SJSA1 (cell line): ENCODE results near the gene PELI1. TPM values are rescaled to one million over a fixed set of nuclear protein-coding genes. Genes with fewer than 3 reads are reported as not detected.

Source experiments
- DNase-seq, 2 experiments: peaks; one replicate each; pipeline ENCODE4 v3.0.0-alpha.2; 2015 to 2020; ENCODE audit warnings: low spot score in 2 of 2, low read depth in 1 of 2
- H3K27ac ChIP-seq: fragments of 250-450 bp; sonication (Bioruptor Pico); 2 replicates; pipeline ENCODE4 v1.5.1; 2020; ENCODE audit warnings: mild to moderate bottlenecking, moderate library complexity
- H3K27me3 ChIP-seq: fragments of 250-450 bp; sonication (Bioruptor Pico); replicated peaks from 2 replicates; pipeline ENCODE4 v1.5.1; 2020; ENCODE audit warnings: mild to moderate bottlenecking, moderate library complexity
- H3K36me3 ChIP-seq: fragments of 250-450 bp; sonication (Bioruptor Pico); 2 replicates; pipeline ENCODE4 v1.5.1; 2020; ENCODE audit warnings: mild to moderate bottlenecking
- H3K4me1 ChIP-seq: fragments of 250-450 bp; sonication (Bioruptor Pico); replicated peaks from 2 replicates; pipeline ENCODE4 v1.6.1; 2021; ENCODE audit warnings: mild to moderate bottlenecking
- H3K4me3 ChIP-seq: fragments of 250-450 bp; sonication (Bioruptor Pico); 2 replicates; pipeline ENCODE4 v1.5.1; 2020; ENCODE audit warnings: mild to moderate bottlenecking
- H3K9me3 ChIP-seq: fragments of 250-450 bp; sonication (Bioruptor Pico); replicated peaks from 2 replicates; pipeline ENCODE4 v1.5.1; 2020; ENCODE audit warnings: mild to moderate bottlenecking
- total RNA-seq: library from RNA; depleted of rRNA; stranded (reverse); fragments of >200 nt; shearing (Covaris generic); gene quantifications from 2 replicates; pipeline ENCODE4 v1.2.3, GENCODE V29; 2014

Gene PELI1
- total RNA-seq, 1 experiment from 2014 or later = 10.4 TPM

DNA sequence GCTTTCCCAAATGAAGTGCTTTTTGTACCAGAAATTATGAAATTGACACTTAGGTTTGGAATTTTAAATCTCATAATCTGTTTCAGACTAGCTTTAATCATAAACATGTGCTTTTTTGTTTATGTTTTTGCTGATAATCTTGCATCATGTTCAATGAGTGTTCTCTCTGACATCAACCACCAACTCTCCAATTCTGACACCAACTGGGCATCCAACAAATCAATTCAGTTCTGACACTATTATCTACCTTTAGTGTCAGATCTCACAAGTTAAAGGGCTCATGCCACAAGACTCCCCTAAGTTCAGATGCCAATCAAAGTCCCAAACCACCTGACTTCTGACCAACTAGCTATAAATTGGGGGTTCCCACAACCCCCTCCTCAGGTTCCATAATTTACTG is 19.6 kb downstream of the PELI1 start:
- Histone ChIP-seq H3K9me3 (no peaks in the 10 kb centered on the region), H3K27ac (no peak overlapping the region)

DNA sequence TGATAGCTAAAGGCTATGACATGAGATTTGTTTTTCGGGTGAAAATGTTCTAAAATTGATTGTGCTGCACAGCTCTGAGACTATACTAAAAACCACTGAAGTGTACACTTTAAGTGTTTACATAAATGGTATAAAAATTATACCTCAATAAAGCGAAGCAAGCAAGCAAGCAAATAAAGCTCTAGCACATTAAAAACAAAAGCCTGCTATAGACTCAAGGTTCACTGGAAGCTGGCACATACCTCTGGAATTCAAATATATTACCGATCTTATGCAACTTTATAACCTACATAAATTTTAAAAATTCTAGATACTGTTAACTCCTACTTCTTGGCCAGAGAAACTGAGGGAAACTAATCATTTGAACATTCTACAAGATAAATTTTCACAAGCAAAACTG is 20.1 kb downstream of the PELI1 start:
- no peak overlapping the region for H3K4me3 ChIP-seq
- no peaks in the 10 kb centered on the region for H3K36me3 ChIP-seq
- H3K27me3 ChIP-seq = no peaks in the 10 kb centered on the region
- H3K27ac ChIP-seq = no peak overlapping the region
- no peak for DNase-seq
- H3K4me1 ChIP-seq = no peaks in the 10 kb centered on the region; the same call in 1 of the 2 replicates
- no peaks in the 10 kb centered on the region for H3K9me3 ChIP-seq

More for the DNA sequence above, 19.6 kb downstream of the PELI1 start:
- H3K4me1 ChIP-seq = no peaks in the 10 kb centered on the region; the same call in 1 of the 2 replicates
- H3K27me3 ChIP-seq = no peaks in the 10 kb centered on the region
- DNase-seq = no peak
- no peak overlapping the region for H3K4me3 ChIP-seq
- H3K36me3 ChIP-seq = no peaks in the 10 kb centered on the region

DNA sequence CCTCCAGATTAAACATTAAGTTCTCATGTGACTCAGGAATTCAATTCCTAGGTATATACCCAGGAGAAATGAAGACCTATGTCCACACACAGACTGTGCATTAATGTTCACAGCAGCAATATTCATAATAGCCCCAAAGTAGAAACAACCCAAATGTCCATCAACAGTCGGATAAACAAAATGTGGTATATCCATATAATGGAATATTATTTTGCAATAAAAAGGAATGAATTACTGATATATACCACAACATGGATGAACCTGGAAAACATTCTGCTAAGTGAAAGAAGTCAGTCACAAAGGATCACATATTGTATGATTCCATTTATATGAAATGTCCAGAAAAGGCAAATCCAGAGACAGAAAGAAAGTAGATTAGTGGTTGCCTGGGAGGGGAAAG is 20.5 kb downstream of the PELI1 start:
- Histone ChIP-seq H3K4me1 (no peaks in the 10 kb centered on the region; the same call in 1 of the 2 replicates), H3K27ac (no peak overlapping the region), H3K9me3 (no peaks in the 10 kb centered on the region), H3K4me3 (no peak overlapping the region), H3K27me3 (no peaks in the 10 kb centered on the region), H3K36me3 (no peaks in the 10 kb centered on the region)
- no peak for DNase-seq

DNA sequence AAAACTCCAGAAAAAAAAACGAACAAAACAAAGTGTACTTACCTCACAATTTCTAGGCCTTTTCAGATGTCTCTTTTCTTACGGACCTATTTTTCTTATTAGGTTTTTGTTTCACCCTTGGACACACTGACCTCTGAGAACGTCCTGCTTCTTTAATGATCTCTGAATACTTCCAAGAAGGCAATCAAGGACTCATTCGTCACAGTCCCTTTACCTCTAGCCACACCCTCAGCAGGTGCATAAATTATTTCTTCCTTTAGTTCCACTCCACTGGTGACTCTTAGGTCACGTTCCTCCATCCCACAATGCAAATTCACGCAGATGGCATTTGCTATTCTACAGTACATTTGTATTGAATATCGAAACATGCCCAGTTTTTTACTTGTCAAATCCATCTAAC is 21.9 kb downstream of the PELI1 start:
- Histone ChIP-seq H3K4me3 (no peak overlapping the region), H3K9me3 (no peaks in the 10 kb centered on the region), H3K4me1 (no peaks in the 10 kb centered on the region), H3K27ac (no peak overlapping the region), H3K36me3 (no peaks in the 10 kb centered on the region), H3K27me3 (no peaks in the 10 kb centered on the region)
- DNase-seq = no peak

DNA sequence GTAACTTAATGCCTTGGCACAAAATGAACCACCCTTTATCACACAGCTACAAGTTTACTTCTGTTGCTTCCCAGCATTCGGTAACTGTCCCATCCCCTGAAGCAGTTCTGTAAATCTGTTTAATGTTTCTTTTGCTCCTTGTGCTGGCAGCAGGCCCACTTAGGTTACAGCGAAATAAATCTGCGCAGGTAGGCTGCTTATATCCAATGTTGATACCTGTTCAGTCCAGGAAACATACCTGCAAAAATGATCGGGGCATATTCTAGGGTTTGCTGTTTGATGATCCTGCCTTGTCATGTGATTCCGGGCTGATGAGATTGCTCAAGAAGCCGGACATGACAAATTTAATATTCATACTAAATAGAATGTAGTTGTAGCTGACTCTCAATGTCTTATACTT is 23.3 kb downstream of the PELI1 start:
- Histone ChIP-seq H3K36me3 (no peaks in the 10 kb centered on the region), H3K9me3 (no peaks in the 10 kb centered on the region), H3K4me3 (no peak overlapping the region), H3K4me1 (peaks cover 3% of the 10 kb centered on the region; the same call in 1 of the 2 replicates), H3K27me3 (no peaks in the 10 kb centered on the region), H3K27ac (no peak overlapping the region)
- DNase-seq = no peak

DNA sequence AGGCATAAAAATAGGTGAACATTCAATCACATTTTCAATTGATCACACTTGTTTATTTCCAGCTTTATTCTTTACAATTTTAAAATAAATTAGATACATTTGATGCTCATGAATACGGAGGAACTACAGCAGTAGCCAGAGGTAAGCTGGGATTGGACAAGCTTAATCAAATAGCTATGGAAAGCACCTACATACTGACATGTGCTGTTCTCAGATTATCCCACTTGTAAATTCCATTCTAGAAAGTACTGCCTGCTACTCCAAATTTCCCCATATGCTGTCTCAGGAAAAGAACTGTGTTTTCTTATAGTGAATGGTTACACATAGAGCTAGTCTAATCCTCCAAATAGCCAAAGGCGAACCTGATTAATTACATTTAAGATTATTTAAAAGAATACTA is 24.2 kb downstream of the PELI1 start:
- Histone ChIP-seq H3K36me3 (no peaks in the 10 kb centered on the region), H3K9me3 (no peaks in the 10 kb centered on the region), H3K27ac (no peak overlapping the region), H3K27me3 (no peaks in the 10 kb centered on the region), H3K4me3 (no peak overlapping the region), H3K4me1 (peaks cover 8% of the 10 kb centered on the region)
- no peak for DNase-seq

DNA sequence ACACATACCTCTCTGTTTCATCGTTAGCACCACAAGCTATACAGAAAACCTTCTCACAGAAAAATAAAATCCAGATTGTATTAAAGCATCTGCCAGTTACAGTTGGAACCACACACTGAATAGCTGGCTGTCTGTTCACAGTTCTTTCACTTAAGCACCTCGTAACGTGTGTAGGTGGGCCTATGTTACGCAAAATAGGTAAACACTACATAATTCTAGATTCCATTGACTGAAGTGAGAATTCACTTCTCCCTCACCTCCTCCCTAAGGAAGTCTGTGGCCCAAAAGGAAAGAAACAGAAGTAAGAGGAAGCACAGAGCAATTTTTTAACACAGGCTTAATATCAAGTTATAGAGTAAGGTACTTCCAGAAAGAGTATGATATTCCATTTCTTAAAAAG is 24.9 kb downstream of the PELI1 start:
- no peaks in the 10 kb centered on the region for H3K9me3 ChIP-seq
- DNase-seq = no peak
- H3K27me3 ChIP-seq = no peaks in the 10 kb centered on the region

DNA sequence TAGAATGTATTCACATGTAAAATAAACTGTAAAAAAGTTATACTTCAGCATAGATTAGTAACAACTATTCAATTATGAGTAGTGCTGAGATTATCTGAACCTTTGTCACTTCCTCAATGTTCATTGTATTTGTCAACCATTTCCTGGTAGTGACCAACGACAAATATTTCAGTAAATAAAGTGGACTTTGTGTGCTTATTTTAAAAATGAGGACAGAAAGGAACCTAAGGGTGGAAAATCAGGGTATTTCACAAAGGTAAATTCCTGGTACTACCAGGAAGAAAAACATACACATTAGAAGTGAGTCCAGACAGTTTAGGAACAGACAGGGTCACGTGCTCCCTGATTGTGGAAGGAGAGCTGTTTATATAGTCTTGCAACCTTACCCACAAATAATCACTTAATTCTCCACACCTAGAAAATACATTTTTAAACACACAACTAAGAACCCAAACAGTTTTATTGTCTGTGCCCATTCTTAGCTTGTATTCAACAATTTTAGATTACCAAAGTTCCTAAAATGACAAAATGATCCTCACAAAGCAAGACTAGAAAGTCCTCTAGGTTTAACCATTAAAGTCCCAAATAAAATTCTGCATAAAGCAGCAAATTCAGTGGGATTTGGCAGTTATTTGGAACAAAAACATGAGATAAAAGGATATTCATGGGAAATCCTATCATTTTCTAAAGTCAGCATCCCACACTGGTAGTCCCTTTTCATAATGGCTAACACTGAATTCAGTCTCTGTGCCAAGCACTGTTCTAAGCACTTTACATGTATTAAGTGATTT is 28.2 kb downstream of the PELI1 start:
- no peak overlapping the region for H3K4me3 ChIP-seq
- no peaks in the 10 kb centered on the region for H3K9me3 ChIP-seq
- DNase-seq = no peak
- peaks cover 22% of the 10 kb centered on the region for H3K4me1 ChIP-seq
- H3K36me3 ChIP-seq = no peaks in the 10 kb centered on the region
- no peaks in the 10 kb centered on the region for H3K27me3 ChIP-seq
- no peak overlapping the region for H3K27ac ChIP-seq

More for the DNA sequence above, 24.9 kb downstream of the PELI1 start:
- no peak overlapping the region for H3K4me3 ChIP-seq
- H3K36me3 ChIP-seq = no peaks in the 10 kb centered on the region
- peaks cover 13% of the 10 kb centered on the region for H3K4me1 ChIP-seq
- no peak overlapping the region for H3K27ac ChIP-seq

DNA sequence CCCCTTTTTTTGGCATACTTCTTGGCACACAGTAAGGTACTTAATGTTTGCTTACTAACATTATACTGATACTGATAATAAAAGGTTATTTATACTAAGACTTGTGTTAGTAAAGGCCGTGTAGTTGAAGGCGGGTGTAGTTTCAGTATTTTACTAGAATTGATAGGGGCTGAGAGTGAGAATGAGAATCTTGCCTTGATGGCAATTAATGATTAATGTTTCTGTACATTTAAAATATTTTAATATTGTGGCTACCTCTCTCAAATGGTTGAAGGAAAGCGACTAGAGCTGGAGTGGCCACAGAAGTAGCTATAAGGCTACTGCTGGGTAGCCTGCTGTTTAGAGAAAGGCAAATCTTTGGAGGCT is 29.3 kb downstream of the PELI1 start:
- Histone ChIP-seq H3K27me3 (no peaks in the 10 kb centered on the region), H3K9me3 (no peaks in the 10 kb centered on the region), H3K4me3 (no peak overlapping the region), H3K4me1 (peaks cover 22% of the 10 kb centered on the region), H3K36me3 (no peaks in the 10 kb centered on the region), H3K27ac (no peak overlapping the region)
- DNase-seq = no peak

DNA sequence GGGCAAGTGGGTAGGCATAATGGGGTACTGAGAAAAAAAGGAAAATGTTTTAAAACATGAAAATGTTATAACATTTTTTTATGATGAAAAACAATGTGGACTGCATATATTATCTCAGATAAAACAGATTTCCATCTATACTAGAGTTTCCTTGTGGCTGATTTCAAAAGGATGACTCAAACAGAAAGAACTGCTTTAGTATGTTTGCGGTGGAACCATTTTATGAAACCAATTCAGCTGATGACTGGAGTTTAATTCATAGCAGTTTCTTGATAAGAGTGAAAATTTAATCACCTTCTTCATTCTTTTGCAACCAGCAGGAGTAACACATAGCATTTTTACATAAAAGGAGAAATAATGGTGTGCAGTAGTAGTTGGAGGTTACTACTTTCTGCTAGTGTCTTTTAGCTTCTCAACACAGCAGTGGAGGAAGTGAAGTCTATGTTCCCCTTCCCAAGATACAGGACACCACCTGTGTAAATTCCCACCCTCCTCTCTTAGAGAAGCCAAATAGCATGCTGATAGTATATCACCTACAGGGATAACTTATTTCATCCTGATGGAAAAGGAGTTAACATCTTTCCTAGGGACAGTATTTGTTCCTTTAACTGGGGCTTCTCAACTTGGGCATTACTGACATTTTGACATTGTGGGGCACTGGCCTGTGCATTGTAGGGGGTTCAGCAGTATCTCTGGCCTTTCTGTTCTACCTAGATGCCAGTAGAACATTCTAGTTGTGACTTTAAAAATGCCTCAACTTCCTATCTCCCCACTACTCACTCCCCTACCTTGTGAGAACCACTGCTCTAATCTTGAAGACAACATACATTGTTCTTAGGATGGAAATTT is 29.9 kb downstream of the PELI1 start:
- H3K36me3 ChIP-seq = no peaks in the 10 kb centered on the region
- DNase-seq = peak in 1 of 2 experiments; percentile 59
- H3K4me3 ChIP-seq = no peak overlapping the region
- H3K9me3 ChIP-seq = no peaks in the 10 kb centered on the region
- H3K27ac ChIP-seq = peak overlapping the region; percentile 25
- no peaks in the 10 kb centered on the region for H3K27me3 ChIP-seq
- peaks cover 22% of the 10 kb centered on the region for H3K4me1 ChIP-seq

DNA sequence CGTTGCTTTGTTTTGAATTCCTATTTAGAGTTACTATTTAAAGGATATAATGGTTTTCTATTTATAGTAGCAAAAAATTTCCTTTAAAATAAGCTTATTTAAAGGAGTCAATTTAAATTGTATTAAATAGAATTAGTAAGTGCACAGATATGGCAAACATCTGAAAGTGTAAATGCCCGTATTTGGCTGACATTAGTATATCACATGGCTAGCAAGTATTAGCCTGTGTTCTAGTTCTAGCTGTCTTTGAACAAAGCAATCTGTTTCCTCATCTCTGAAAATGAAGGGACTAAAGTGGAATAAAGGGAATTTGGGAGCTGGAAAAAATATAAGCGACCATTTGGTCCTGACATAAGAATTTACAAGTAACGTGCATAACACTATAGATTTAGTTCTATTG is 32.2 kb downstream of the PELI1 start:
- peaks cover 22% of the 10 kb centered on the region for H3K4me1 ChIP-seq
- H3K4me3 ChIP-seq = no peak overlapping the region
- no peak overlapping the region for H3K27ac ChIP-seq
- no peaks in the 10 kb centered on the region for H3K36me3 ChIP-seq
- DNase-seq = no peak
- no peaks in the 10 kb centered on the region for H3K27me3 ChIP-seq
- H3K9me3 ChIP-seq = no peaks in the 10 kb centered on the region

DNA sequence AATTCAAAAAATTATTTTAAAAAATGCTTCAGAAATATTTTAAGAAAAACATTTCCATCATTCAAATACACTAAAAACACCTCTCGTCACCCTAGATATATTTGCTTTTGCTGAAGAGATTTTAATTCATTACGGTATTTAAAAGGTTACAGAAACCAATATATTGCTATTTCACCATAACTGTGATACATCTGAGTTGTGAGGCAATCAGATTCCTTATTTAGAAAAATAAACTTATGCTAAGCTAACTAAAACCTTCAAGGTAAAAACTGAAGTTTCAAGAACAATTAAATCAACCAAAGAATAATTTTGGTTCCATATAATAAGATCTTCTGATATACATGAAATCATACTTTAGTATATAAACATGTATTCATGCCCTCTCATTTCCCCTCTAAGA is 32.8 kb downstream of the PELI1 start:
- Histone ChIP-seq H3K36me3 (no peaks in the 10 kb centered on the region), H3K4me3 (no peak overlapping the region), H3K27me3 (no peaks in the 10 kb centered on the region), H3K9me3 (no peaks in the 10 kb centered on the region), H3K27ac (no peak overlapping the region), H3K4me1 (peaks cover 22% of the 10 kb centered on the region)
- no peak for DNase-seq

DNA sequence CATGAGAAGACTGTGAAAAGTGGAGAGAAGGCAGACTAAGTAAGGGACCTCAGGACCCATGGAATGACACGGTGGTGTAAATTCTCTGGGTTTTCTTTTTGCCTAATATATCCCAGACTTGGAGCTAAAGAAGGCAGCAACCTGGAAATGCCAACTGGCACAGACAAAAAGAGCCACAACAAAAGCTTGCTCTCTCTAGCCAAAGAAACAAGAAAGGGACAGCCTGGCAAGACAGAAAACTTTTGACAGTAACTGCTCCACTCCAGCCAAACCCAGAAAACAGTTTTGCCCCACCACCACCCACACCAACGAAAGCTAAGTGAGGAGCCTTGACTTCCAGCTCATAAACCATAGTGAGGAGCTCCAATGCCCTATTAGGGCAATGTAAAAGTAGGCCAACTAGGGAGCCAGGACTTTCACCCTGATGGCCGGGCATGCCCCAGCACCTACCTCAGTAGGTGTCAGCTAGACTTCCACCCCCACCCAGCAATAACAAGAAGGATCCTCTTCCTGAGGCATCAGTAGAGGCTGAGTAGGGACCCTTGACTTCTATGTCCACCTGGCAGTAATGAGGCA is 35.5 kb downstream of the PELI1 start:
- H3K27ac ChIP-seq = no peak overlapping the region
- H3K36me3 ChIP-seq = no peaks in the 10 kb centered on the region
- no peak overlapping the region for H3K4me3 ChIP-seq
- no peaks in the 10 kb centered on the region for H3K9me3 ChIP-seq
- H3K4me1 ChIP-seq = peaks cover 3% of the 10 kb centered on the region
- DNase-seq = no peak
- no peaks in the 10 kb centered on the region for H3K27me3 ChIP-seq

DNA sequence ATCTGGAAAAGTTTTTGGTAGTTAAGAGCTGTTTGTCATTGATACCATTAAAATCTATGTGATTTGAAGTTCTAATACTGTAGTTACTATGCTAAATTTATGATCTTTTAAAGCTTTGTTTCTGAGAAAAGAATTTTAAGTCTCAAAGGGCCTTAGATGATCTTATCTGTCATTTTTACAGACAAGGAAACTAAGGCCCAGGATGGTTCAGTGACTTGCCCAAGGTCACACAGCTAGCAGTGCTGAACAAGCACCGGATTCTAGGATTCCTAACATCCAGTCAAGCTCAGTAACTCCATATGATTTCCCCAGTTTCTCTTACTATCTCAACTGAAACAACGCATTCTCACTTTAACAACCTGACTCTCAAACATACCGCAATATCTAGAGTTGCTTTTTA is 37.7 kb downstream of the PELI1 start:
- no peak overlapping the region for H3K27ac ChIP-seq
- DNase-seq = no peak

More for the DNA sequence above, 37.7 kb downstream of the PELI1 start:
- Histone ChIP-seq H3K4me1 (no peaks in the 10 kb centered on the region), H3K9me3 (no peaks in the 10 kb centered on the region), H3K4me3 (no peak overlapping the region), H3K27me3 (no peaks in the 10 kb centered on the region), H3K36me3 (no peaks in the 10 kb centered on the region)
